HG03565 (cell line): Measurements from ENCODE around the gene CTSE.
"Not testable (repeated sequence)": the region's sequence is repeated elsewhere in the genome, so short reads cannot be mapped to it uniquely, and the experiment has no call there.

Experiments
- ATAC-seq: cut with Tn5 transposase; IDR thresholded peaks from one replicate; pipeline ENCODE4 v1.9.1; 2021; ENCODE audit warnings: mild to moderate bottlenecking, moderate library complexity; ENCODE audit not compliant: unreplicated experiment

The CTSE gene

GRCh38 chr1:206023695-206024094 lies at the start of gene CTSE:
Gene CTSE, minus strand, starts transcription at chr1:206023895. Its CDS starts 104 bp downstream, at chr1:206023791.
- ATAC-seq = no peak

DNA sequence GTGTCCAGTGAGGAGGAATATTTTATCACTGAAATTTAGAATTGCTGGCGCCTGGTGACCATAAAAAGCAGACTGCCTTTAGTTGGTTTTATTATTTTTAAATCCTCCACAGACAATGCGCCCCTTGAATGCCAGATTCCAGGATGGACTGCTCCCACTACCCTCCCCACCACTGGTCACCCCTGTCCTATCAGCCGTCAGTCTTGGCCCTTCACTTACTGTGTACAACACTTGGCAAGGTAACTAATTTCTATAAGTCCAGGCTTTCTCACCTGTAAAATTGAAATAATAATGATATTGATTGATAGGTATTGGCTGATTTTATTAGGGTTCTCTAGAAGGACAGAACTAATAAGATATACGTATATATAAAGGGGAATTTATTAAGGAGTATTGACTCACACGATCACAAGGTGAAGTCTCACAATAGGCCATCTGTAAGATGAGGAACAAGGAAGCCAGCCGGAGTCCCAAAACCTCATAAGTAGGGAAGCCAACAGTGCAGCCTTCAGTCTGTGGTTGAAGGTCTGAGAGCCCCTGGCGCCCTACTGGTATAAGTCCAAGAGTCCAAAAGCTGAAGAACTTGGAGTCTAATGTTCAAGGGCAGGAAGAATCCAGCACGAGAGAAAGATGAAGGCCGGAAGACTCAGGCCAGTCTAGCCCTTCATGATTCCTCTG lies 47.1 kb upstream of the CTSE start:
- ATAC-seq = no peak

DNA sequence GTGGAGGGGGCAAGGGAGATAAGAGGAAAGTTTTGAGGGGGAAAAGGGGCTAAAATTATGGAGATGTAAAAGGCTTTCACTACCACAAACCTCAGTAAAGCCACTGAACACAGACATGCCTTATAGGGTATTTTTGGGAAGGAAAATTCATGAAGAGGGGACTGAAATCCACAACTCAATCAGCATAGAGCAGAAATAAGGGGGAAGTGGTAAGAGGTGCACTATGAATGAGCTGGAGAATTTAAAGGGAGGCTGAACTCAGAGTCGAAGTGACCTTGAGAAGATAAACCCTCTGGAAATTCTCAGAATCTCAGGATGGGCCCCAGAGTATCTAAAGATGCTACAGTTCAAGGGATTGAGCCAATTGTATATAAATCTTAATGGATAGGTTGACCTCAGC lies 44.6 kb upstream of the CTSE start:
- ATAC-seq = no peak

- no peak for ATAC-seq
Observed at GRCh38 chr1:206067486-206068227, 44.0 kb upstream of the CTSE start.

- ATAC-seq = peak; percentile 91
Observed at GRCh38 chr1:206066479-206067171, 42.9 kb upstream of the CTSE start.

DNA sequence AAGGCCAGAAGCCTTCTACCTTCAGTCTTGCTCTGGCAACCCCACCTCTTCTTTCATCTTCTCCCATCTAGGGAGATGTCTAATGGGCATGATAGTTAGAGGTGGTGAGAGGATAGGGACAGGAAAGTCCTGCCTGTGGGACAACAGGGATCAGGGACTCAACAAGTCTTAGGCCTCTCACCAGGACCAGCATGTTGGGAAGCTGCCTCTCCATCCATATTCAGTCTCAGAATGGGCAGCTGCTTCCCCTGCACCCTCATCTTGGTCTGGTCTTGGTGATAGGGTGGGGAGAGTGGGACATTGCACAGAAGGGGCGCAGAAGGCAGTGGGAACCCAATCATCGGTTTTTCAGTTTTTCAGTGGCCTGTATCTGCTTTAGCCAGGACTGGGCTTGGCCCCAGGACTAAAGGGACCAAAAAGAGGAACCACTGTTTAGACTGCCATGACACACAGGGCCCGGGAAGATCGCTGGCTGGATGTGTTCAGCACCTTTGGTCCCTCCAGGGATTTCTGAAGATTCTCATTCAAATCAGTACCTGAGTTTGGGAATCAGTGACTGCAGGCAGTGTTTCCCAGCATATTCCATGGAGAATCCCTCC lies 42.0 kb upstream of the CTSE start:
- ATAC-seq = no peak

- ATAC-seq = not testable (repeated sequence)
Observed at GRCh38 chr1:206064501-206064900, 40.8 kb upstream of the CTSE start.

GRCh38 chr1:206064001-206064400 lies 40.3 kb upstream of the CTSE start:
- not testable (repeated sequence) for ATAC-seq

GRCh38 chr1:206062464-206062863 lies 38.8 kb upstream of the CTSE start:
- no peak for ATAC-seq

DNA sequence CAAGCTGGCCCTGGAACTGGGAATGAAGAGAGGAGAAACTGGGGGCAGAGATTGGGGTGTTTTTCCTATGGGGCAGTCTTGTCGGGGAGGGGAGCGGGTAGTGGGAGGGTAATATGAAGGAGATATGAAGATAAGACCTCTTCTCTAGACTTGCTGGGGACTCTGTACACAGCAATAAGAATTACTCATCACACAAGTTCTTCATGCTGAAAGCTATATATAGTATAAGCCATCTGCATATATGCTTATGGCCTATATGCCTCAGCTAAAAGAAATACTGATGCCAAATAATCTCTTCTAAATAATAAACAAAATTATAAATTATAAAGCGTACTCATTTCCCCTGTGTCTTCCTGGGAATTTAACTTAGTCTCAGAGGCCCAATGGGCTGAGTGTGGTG lies 37.1 kb upstream of the CTSE start:
- ATAC-seq = no peak

- no peak for ATAC-seq
Observed at GRCh38 chr1:206059355-206059915, 35.7 kb upstream of the CTSE start.

DNA sequence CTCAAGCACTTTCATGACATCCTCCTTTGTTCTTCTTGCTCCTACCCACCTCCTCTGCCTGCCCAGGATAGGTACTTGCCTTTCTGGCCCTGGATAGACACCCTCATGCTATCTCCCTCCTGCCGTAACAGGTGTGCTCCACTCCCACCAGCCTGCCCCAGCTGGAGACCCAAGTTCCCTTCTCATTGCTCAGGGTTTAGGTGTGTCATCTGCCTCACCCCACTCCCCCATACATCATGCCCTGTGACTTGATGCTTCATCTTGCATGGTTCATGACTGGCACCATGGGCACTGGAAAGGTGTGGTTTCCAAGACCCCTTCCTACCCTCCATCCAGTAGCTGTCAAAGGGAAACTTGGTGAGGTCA lies 35.2 kb upstream of the CTSE start:
- no peak for ATAC-seq

DNA sequence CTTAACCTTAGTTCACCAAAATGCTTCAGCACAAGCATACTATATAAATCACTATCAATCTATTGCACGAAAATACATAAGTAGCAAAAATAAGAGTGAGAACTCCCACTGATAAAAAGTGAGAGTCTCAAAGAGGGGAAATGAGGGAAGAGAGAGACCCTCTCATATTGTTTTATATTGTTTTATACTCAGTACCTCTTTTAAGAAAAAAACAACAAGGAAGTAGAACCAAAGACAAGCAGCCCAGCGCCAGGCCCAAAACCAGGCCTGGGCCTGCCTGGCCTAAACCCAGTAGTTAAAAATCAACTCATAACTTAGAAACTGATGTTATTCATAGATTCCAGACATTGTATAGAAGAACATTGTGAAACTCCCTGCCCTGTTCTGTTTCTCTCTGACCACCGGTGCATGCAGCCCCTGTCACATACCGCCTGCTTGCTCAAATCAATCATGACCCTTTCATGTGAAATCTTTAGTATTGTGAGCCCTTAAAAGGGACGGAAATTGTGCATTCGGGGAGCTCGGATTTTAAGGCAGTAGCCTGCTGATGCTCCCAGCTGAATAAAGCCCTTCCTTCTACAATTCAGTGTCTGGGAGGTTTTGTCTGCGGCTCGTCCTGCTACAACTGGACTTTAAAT lies 34.7 kb upstream of the CTSE start:
- ATAC-seq = not testable (repeated sequence)

GRCh38 chr1:206055639-206056323 lies 32.1 kb upstream of the CTSE start:
- ATAC-seq = not testable (repeated sequence)

GRCh38 chr1:206055069-206055625 lies 31.5 kb upstream of the CTSE start:
- not testable (repeated sequence) for ATAC-seq

DNA sequence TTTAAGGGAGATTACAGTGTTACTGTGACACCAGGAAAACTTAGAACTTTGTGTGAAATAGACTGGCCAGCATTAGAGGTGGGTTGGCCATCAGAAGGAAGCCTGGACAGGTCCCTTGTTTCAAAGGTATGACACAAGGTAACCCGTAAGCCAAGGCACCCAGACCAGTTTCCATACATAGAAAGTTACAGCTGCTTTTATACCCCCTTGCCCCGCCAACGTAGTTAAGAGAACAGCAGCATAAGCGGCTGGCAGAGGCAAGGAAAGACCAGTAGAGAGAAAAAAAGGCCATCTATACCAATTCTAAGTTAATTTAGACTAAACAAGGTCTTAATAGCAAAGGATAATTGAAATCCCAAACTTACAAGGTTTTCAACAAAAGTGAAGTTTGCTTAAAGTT lies 29.9 kb upstream of the CTSE start:
- not testable (repeated sequence) for ATAC-seq

GRCh38 chr1:206052919-206053610 lies 29.4 kb upstream of the CTSE start, which contains the start of gene RHEX:
Gene RHEX, plus strand, starts transcription at chr1:206053173. Its CDS starts 44,656 bp downstream, at chr1:206097829.
- not testable (repeated sequence) for ATAC-seq

DNA sequence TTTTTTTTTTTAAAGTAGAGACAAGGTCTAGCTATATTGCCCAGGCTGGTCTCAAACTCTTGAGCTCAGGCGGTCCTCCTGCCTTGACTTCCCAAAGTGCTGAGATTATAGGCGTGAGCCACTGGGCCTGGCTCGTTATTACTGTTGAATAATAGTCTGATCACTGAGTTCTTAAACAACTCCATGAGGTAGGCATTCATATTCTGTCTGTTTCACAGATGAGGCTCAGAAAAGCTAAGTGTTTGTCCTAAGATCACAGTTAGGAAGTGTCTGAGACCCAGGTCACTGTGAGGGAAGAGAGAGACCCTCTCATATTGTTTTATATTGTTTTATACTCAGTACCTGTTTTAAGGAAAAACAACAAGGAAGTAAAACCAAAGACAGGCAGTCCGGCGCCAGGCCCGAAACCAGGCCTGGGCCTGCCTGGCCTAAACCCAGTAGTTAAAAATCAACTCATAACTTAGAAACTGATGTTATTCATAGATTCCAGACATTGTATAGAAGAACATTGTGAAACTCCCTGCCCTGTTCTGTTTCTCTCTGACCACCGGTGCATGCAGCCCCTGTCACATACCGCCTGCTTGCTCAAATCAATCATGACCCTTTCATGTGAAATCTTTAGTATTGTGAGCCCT lies 28.7 kb upstream of the CTSE start:
- not testable (repeated sequence) for ATAC-seq
